SK-MEL-5 (cell line): ENCODE results near the gene SNCG. TPM values are rescaled to one million over a fixed set of nuclear protein-coding genes. Genes with fewer than 3 reads are reported as not detected.

Experiments
- DNase-seq: peaks from one replicate; pipeline ENCODE4 v3.0.0-alpha.2; 2016; ENCODE audit warnings: low read depth, low spot score
- in situ Hi-C: cut with HindIII; loops from 2 replicates; pipeline ENCODE4 v1.10.0; 2016; ENCODE audit warnings: low sequenced_read_pairs, high pct_unique_total_duplicates, low pct_unique_long_range_greater_than_20kb
- total RNA-seq: library from RNA; depleted of rRNA; stranded (reverse); fragments of >200 nt; shearing (Covaris generic); gene quantifications from 2 replicates; pipeline ENCODE4 v1.2.3, GENCODE V29; 2014

Gene SNCG
- total RNA-seq, 1 experiment from 2014 or later = not detected

GRCh38 chr10:86956848-86957448, 1.5 kb upstream of the SNCG start:
- DNase-seq = no peak
- in situ Hi-C loops = no loop called here

- DNase-seq = no peak
- in situ Hi-C loops = no loop called here
These were observed 806 bp upstream of the SNCG start, which contains the start of gene MMRN2 for GRCh38 chr10:86957471-86958115. TSS of gene MMRN2 (minus strand) at chr10:86957615. CDS start at chr10:86957541, 74 bp downstream.

GRCh38 chr10:86958901-86959736, 720 bp downstream of the SNCG start:
- in situ Hi-C loops = no loop called here
- DNase-seq = no peak

GRCh38 chr10:86959737-86960002, 1.3 kb downstream of the SNCG start:
- DNase-seq = no peak
- in situ Hi-C loops = no loop called here

GRCh38 chr10:86960003-86960862, 1.8 kb downstream of the SNCG start:
- in situ Hi-C loops = no loop called here
- DNase-seq = peak; percentile 68

- in situ Hi-C loops = no loop called here
- no peak for DNase-seq
These were observed 2.5 kb downstream of the SNCG start for GRCh38 chr10:86960863-86961434.

- no peak for DNase-seq
- in situ Hi-C loops = no loop called here
These were observed 3.2 kb downstream of the SNCG start for GRCh38 chr10:86961481-86962091.

- DNase-seq = no peak
- in situ Hi-C loops = no loop called here
These were observed 4.0 kb downstream of the SNCG start for GRCh38 chr10:86962136-86962980.

GRCh38 chr10:86962981-86963310, 4.5 kb downstream of the SNCG start:
- DNase-seq = no peak
- in situ Hi-C loops = no loop called here

GRCh38 chr10:86963341-86963919, 5.0 kb downstream of the SNCG start:
- no peak for DNase-seq
- in situ Hi-C loops = no loop called here

GRCh38 chr10:86964061-86964846, 5.9 kb downstream of the SNCG start:
- no peak for DNase-seq

GRCh38 chr10:86964847-86965190, 6.4 kb downstream of the SNCG start:
- DNase-seq = no peak
- in situ Hi-C loops = no loop called here

More at GRCh38 chr10:86964061-86964846, 5.9 kb downstream of the SNCG start:
- in situ Hi-C loops = no loop called here

- DNase-seq = no peak
- in situ Hi-C loops = no loop called here
These were observed 7.7 kb downstream of the SNCG start for GRCh38 chr10:86965986-86966654.

GRCh38 chr10:86967481-86967941, 9.1 kb downstream of the SNCG start:
- DNase-seq = no peak
- in situ Hi-C loops = no loop called here
